Muscle layer of colon (tissue), 2 donors: ENCODE measurements around the gene HSD17B3.

Experiments used
- H3K27ac ChIP-seq: one replicate; pipeline ENCODE4 v1.7.0; 2013; ENCODE audit warnings: low read depth, mild to moderate bottlenecking, low read length, moderate library complexity
- H3K27me3 ChIP-seq, 2 donors: one replicate each; pipeline ENCODE4 v1.7.0; 2013; ENCODE audit warnings: low read length in 2 of 2, mild to moderate bottlenecking in 2 of 2; ENCODE audit not compliant: insufficient read depth in 2 of 2, control insufficient read depth in 1 of 2
- H3K36me3 ChIP-seq: one replicate; pipeline ENCODE4 v1.7.0; 2013; ENCODE audit warnings: mild to moderate bottlenecking, low read length; ENCODE audit not compliant: insufficient read depth
- H3K4me1 ChIP-seq: one replicate; pipeline ENCODE4 v1.7.0; 2013; ENCODE audit warnings: mild to moderate bottlenecking, low read length; ENCODE audit not compliant: insufficient read depth
- H3K4me3 ChIP-seq, 2 donors: one replicate each; pipeline ENCODE4 v1.7.0; 2013; ENCODE audit warnings: low read length in 2 of 2, low read depth in 1 of 2, mild to moderate bottlenecking in 1 of 2, moderate library complexity in 1 of 2
- H3K9ac ChIP-seq: one replicate; pipeline ENCODE4 v1.7.0; 2013; ENCODE audit warnings: low read length
- H3K9me3 ChIP-seq: one replicate; pipeline ENCODE4 v1.7.0; 2013; ENCODE audit warnings: mild to moderate bottlenecking, low read length
- donor health status: abdominal sarcoma.
- donor health status: Adenocarcinoma of cecum.

HSD17B3 gene

GRCh38 chr9:96302021-96302420, at the start of gene HSD17B3:
Gene HSD17B3, minus strand, starts transcription at chr9:96302176. Its CDS starts 72 bp downstream, at chr9:96302104.
- no peaks in the 10 kb centered on the region for H3K9me3 ChIP-seq
- H3K9ac ChIP-seq: no peak within 1 kb of the TSS
- no peaks in the 10 kb centered on the region for H3K4me1 ChIP-seq
- no peak within 1 kb of the TSS for H3K27ac ChIP-seq
- no peak within 1 kb of the TSS for H3K4me3 ChIP-seq
- no peaks in the 10 kb centered on the region for H3K36me3 ChIP-seq
- no peaks in the 10 kb centered on the region for H3K27me3 ChIP-seq

GRCh38 chr9:96350866-96351265, 48.9 kb upstream of the HSD17B3 start:
- Histone ChIP-seq H3K36me3 (peaks cover 18% of the 10 kb centered on the region), H3K9ac (no peak overlapping the region), H3K4me1 (no peaks in the 10 kb centered on the region), H3K4me3 (no peak overlapping the region), H3K27ac (no peak overlapping the region), H3K27me3 (no peaks in the 10 kb centered on the region), H3K9me3 (no peaks in the 10 kb centered on the region)

GRCh38 chr9:96348261-96348660, 46.3 kb upstream of the HSD17B3 start:
- H3K9ac ChIP-seq: no peak overlapping the region
- H3K9me3 ChIP-seq: no peaks in the 10 kb centered on the region
- no peak overlapping the region for H3K27ac ChIP-seq
- H3K27me3 ChIP-seq: no peaks in the 10 kb centered on the region
- peaks cover 7% of the 10 kb centered on the region for H3K4me1 ChIP-seq
- peaks cover 17% of the 10 kb centered on the region for H3K36me3 ChIP-seq
- no peak overlapping the region for H3K4me3 ChIP-seq

- Histone ChIP-seq H3K27me3 (no peaks in the 10 kb centered on the region), H3K4me3 (no peak overlapping the region), H3K4me1 (peaks cover 7% of the 10 kb centered on the region), H3K9me3 (no peaks in the 10 kb centered on the region), H3K36me3 (peaks cover 17% of the 10 kb centered on the region), H3K27ac (no peak overlapping the region), H3K9ac (no peak overlapping the region)
These were observed 43.6 kb upstream of the HSD17B3 start for GRCh38 chr9:96345551-96345950.

- H3K36me3 ChIP-seq: peaks cover 13% of the 10 kb centered on the region
- no peak overlapping the region for H3K27ac ChIP-seq
- H3K9me3 ChIP-seq: no peaks in the 10 kb centered on the region
- H3K27me3 ChIP-seq: no peaks in the 10 kb centered on the region
- H3K4me3 ChIP-seq: no peak overlapping the region
- H3K9ac ChIP-seq: no peak overlapping the region
- peaks cover 7% of the 10 kb centered on the region for H3K4me1 ChIP-seq
These were observed 42.6 kb upstream of the HSD17B3 start for GRCh38 chr9:96344458-96345180.

- H3K27me3 ChIP-seq: no peaks in the 10 kb centered on the region
- peaks cover 10% of the 10 kb centered on the region for H3K36me3 ChIP-seq
- no peak overlapping the region for H3K9ac ChIP-seq
- no peaks in the 10 kb centered on the region for H3K9me3 ChIP-seq
- H3K4me3 ChIP-seq: no peak overlapping the region
- no peak overlapping the region for H3K27ac ChIP-seq
- peaks cover 7% of the 10 kb centered on the region for H3K4me1 ChIP-seq
These were observed 41.8 kb upstream of the HSD17B3 start for GRCh38 chr9:96343515-96344360.

- no peaks in the 10 kb centered on the region for H3K36me3 ChIP-seq
- H3K27ac ChIP-seq: no peak overlapping the region
- peaks cover 7% of the 10 kb centered on the region for H3K4me1 ChIP-seq
- H3K9me3 ChIP-seq: no peaks in the 10 kb centered on the region
- H3K27me3 ChIP-seq: no peaks in the 10 kb centered on the region
- no peak overlapping the region for H3K4me3 ChIP-seq
- no peak overlapping the region for H3K9ac ChIP-seq
These were observed 40.7 kb upstream of the HSD17B3 start for GRCh38 chr9:96342571-96343245.

- Histone ChIP-seq H3K9ac (no peak overlapping the region), H3K9me3 (no peaks in the 10 kb centered on the region), H3K36me3 (no peaks in the 10 kb centered on the region), H3K27ac (no peak overlapping the region), H3K27me3 (no peaks in the 10 kb centered on the region), H3K4me1 (peaks cover 7% of the 10 kb centered on the region), H3K4me3 (no peak overlapping the region)
These were observed 38.7 kb upstream of the HSD17B3 start for GRCh38 chr9:96340707-96341106.

GRCh38 chr9:96338299-96338698, 36.3 kb upstream of the HSD17B3 start:
- no peaks in the 10 kb centered on the region for H3K27me3 ChIP-seq
- no peak overlapping the region for H3K4me3 ChIP-seq
- no peaks in the 10 kb centered on the region for H3K4me1 ChIP-seq
- no peak overlapping the region for H3K27ac ChIP-seq
- H3K9me3 ChIP-seq: no peaks in the 10 kb centered on the region
- H3K36me3 ChIP-seq: no peaks in the 10 kb centered on the region
- H3K9ac ChIP-seq: no peak overlapping the region

GRCh38 chr9:96333958-96334357, 32.0 kb upstream of the HSD17B3 start:
- H3K27ac ChIP-seq: no peak overlapping the region
- H3K9ac ChIP-seq: no peak overlapping the region
- no peak overlapping the region for H3K4me3 ChIP-seq
- no peaks in the 10 kb centered on the region for H3K9me3 ChIP-seq
- H3K27me3 ChIP-seq: no peaks in the 10 kb centered on the region
- H3K36me3 ChIP-seq: peaks cover 13% of the 10 kb centered on the region
- H3K4me1 ChIP-seq: no peaks in the 10 kb centered on the region

- no peak overlapping the region for H3K9ac ChIP-seq
- H3K4me1 ChIP-seq: no peaks in the 10 kb centered on the region
- H3K9me3 ChIP-seq: no peaks in the 10 kb centered on the region
- peaks cover 13% of the 10 kb centered on the region for H3K36me3 ChIP-seq
- no peaks in the 10 kb centered on the region for H3K27me3 ChIP-seq
- no peak overlapping the region for H3K27ac ChIP-seq
- no peak overlapping the region for H3K4me3 ChIP-seq
These were observed 29.4 kb upstream of the HSD17B3 start for GRCh38 chr9:96331236-96331947.
